KOPT-K1 (cell line): Measurements from ENCODE around the gene HNRNPDL.
"Not testable (repeated sequence)": the region's sequence is repeated elsewhere in the genome, so short reads cannot be mapped to it uniquely, and the experiment has no call there.

Experiments
- H3K27ac ChIP-seq: fragments of 200-600 bp; sonication (generic); 2 replicates; pipeline ENCODE4 v1.5.1; 2016; ENCODE audit warnings: antibody characterized with exemption, mild to moderate bottlenecking, low read depth, low read length; ENCODE audit not compliant: poor library complexity, severe bottlenecking
- H3K36me3 ChIP-seq: fragments of 200-600 bp; sonication (generic); 2 replicates; pipeline ENCODE4 v1.5.1; 2017; ENCODE audit warnings: antibody characterized with exemption, mild to moderate bottlenecking, low read length, moderate library complexity; ENCODE audit not compliant: insufficient read depth
- H3K9me3 ChIP-seq: fragments of 200-600 bp; sonication (generic); 2 replicates; pipeline ENCODE4 v1.5.1; 2017; ENCODE audit warnings: antibody characterized with exemption, low read length, mild to moderate bottlenecking; ENCODE audit not compliant: insufficient read depth, poor library complexity, severe bottlenecking

Gene HNRNPDL

GRCh38 chr4:82423245-82424054 is 6.8 kb downstream of the HNRNPDL start:
- Histone ChIP-seq H3K36me3 (peaks cover 66% of the 10 kb centered on the region), H3K27ac (no peak overlapping the region), H3K9me3 (no peaks in the 10 kb centered on the region)

GRCh38 chr4:82422616-82423015 is 7.6 kb downstream of the HNRNPDL start:
- Histone ChIP-seq H3K36me3 (peaks cover 57% of the 10 kb centered on the region), H3K27ac (no peak overlapping the region), H3K9me3 (no peaks in the 10 kb centered on the region)

DNA sequence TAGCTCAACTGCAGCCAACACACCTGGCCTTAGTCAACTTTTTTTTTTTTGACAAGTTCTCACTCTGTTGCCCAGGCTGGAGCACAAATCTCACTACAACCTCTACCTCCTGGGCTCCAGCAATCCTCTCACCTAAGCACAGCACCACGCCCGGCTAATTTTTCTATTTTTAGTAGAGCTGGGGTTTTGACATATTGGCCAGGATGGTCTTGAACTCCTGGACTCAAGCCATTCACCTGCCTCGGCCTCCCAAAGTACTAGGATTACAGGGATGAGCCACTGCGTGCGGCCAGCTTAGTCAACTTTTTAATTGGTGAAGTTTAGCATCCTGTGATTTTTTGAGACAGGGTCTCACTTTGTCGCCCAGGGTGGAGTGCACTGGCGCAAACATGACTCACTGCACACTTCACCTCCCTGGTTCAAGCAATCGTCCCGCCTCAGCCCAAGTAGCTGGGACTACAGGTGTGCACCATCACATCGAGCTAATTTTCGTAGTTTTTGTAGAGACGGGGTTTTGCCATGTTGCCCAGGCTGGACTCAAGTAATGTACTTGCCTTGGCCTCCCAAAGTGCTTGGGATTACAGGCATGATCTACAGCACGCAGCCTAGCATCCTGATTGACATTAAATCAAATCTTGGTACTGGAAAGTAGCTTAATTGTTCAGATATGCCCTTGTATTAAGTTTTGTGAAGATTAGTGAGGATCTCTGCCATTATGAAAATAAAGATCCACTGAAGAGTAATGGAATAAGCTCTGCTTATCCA is 8.3 kb downstream of the HNRNPDL start:
- H3K36me3 ChIP-seq, result peaks cover 51% of the 10 kb centered on the region
- no peaks in the 10 kb centered on the region for H3K9me3 ChIP-seq
- no peak overlapping the region for H3K27ac ChIP-seq

GRCh38 chr4:82419451-82419850 is 10.8 kb downstream of the HNRNPDL start:
- Histone ChIP-seq H3K27ac (no peak overlapping the region), H3K9me3 (no peaks in the 10 kb centered on the region), H3K36me3 (peaks cover 26% of the 10 kb centered on the region)

- Histone ChIP-seq H3K36me3 (no peaks in the 10 kb centered on the region), H3K9me3 (peaks cover 3% of the 10 kb centered on the region), H3K27ac (no peak overlapping the region)
These were observed 14.3 kb downstream of the HNRNPDL start for GRCh38 chr4:82415922-82416365.

- not testable (repeated sequence) for H3K9me3 ChIP-seq, H3K36me3 ChIP-seq, H3K27ac ChIP-seq
These were observed 15.2 kb downstream of the HNRNPDL start for GRCh38 chr4:82415061-82415460.

DNA sequence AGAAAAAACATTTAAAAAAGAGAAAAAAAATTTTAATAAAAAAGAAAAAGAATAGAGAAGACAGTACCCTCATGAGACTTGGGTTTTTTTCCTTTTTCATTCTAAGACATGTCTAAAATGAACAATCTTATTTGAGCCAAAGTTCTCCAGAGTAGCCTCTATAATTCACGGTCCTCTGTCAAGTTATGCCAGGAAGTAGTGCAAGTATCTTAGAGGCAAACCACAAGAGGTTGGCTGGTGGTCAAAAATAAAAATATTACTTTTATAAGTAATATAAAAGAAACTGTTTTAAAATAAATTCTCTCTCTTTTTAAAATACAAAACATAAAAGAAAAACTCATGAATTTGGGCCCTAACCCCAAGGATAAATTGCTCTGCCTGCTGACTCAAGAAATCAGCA is 26.5 kb downstream of the HNRNPDL start:
- no peaks in the 10 kb centered on the region for H3K36me3 ChIP-seq
- no peak overlapping the region for H3K27ac ChIP-seq
- no peaks in the 10 kb centered on the region for H3K9me3 ChIP-seq

- no peaks in the 10 kb centered on the region for H3K9me3 ChIP-seq
- no peaks in the 10 kb centered on the region for H3K36me3 ChIP-seq
- no peak overlapping the region for H3K27ac ChIP-seq
These were observed 28.0 kb downstream of the HNRNPDL start for GRCh38 chr4:82402196-82402775.

GRCh38 chr4:82401600-82401999 is 28.7 kb downstream of the HNRNPDL start:
- Histone ChIP-seq H3K9me3 (no peaks in the 10 kb centered on the region), H3K27ac (no peak overlapping the region), H3K36me3 (no peaks in the 10 kb centered on the region)

DNA sequence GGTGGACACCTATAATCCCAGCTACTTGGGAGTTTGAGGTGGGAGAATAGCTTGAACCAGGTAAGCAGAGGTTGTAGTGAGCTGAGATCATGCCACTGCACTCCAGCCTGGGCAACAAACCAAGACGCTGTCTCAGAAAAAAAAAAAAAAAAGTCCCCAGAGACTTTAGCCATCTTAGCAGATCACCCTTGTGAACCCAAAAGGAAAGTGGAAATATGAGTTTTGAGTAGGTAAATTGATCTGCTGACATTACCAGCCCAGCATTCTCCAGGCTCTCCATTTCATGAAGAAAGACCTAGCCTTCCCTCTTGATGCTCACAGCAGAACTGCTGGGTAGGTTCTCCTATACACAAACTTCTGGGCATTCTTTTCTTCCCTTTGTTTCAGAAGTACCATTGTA is 32.0 kb downstream of the HNRNPDL start:
- H3K36me3 ChIP-seq, result no peaks in the 10 kb centered on the region
- H3K27ac ChIP-seq, result no peak overlapping the region
- H3K9me3 ChIP-seq, result no peaks in the 10 kb centered on the region

GRCh38 chr4:82397527-82397926 is 32.7 kb downstream of the HNRNPDL start:
- Histone ChIP-seq H3K9me3 (no peaks in the 10 kb centered on the region), H3K27ac (no peak overlapping the region), H3K36me3 (no peaks in the 10 kb centered on the region)

GRCh38 chr4:82394896-82395295 is 35.4 kb downstream of the HNRNPDL start:
- Histone ChIP-seq H3K9me3 (no peaks in the 10 kb centered on the region), H3K36me3 (no peaks in the 10 kb centered on the region), H3K27ac (no peak overlapping the region)

DNA sequence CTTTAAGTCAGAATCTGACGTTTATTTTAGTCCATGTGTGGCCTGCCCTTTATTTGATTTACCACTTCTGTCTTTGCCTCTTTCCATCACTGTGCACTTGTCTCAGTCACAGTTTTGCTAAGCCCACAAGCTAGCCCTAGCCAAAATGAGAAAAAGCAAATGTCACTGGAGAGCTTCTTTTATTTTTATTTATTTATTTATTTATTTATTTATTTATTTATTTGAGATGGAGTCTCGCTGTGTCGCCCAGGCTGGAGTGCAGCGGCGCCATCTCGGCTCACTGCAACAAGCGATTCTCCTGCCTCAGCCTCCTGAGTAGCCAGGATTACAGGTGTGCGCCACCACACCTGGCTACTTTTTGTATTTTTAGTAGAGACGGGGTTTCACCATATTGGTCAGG is 40.2 kb downstream of the HNRNPDL start:
- H3K36me3 ChIP-seq, H3K9me3 ChIP-seq, H3K27ac ChIP-seq: not testable (repeated sequence)

DNA sequence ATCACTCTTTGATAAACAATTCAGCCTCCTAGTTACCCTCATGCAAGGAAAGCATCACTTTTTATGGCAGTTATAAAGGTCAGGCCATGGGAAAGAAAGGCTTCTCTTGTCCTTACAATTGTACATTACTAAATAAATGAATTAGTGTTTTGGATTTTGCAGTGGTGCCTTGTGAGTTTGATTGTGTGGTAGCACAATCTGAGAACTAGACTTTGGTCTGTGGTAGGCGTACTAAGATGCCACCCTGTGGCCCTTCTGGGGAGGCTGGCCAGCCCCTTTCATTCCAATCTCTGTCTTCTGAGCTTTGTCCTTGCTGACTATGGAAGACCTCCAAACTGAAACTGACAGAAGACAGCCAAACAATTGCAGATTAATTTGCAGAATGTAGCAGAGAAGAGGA is 41.9 kb downstream of the HNRNPDL start:
- Histone ChIP-seq H3K27ac (no peak overlapping the region), H3K36me3 (no peaks in the 10 kb centered on the region), H3K9me3 (peaks cover 10% of the 10 kb centered on the region)

DNA sequence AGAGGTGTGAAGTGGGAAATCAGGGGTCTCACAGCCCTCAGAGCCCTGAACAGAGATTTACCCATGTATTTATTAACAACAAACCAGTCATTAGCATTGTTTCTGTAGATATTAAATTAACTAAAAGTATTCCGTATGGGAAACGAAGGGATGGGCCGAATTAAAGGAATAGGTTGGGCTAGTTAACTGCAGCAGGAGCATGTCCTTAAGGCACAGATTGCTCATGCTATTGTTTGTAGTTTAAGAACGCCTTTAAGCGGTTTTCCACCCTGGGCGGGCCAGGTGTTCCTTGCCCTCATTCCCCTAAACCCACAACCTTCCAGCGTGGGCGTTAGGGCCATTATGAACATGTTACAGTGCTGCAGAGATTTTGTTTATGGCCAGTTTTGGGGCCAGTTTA is 44.0 kb downstream of the HNRNPDL start:
- not testable (repeated sequence) for H3K36me3 ChIP-seq, H3K27ac ChIP-seq
- peaks cover 25% of the 10 kb centered on the region for H3K9me3 ChIP-seq
